Endothelial cell of umbilical vein (primary cell): ENCODE measurements around the gene PRKCQ. TPM values are rescaled to one million over a fixed set of nuclear protein-coding genes. Genes with fewer than 3 reads are reported as not detected.

ENCODE experiments used
- BruUV-seq: library from RNA; stranded (reverse); fragments of 400-500 nt; replicated peaks from 2 replicates; lab custom pipeline; 2021; lab: Mats Ljungman, UMichigan
- CTCF ChIA-PET: fragments of 300-600, 350-600 bp; sonication (Branson Sonifier 250); formaldehyde crosslinking; loops from one replicate; lab custom pipeline; 2021; ENCODE audit warnings: antibody characterized with exemption, inconsistent platforms; lab: Charles Lee
- POLR2A ChIA-PET: fragments of 300-600, 350-600 bp; sonication (Branson Sonifier 250); formaldehyde crosslinking; loops from one replicate; lab custom pipeline; 2021; ENCODE audit warnings: antibody characterized with exemption, inconsistent platforms; lab: Charles Lee
- DNase-seq: peaks from one replicate; pipeline ENCODE4 v3.0.0-alpha.2; 2011; ENCODE audit warnings: low read depth, low spot score
- FAIRE-seq: peaks from 2 replicates; lab custom pipeline; 2011; peaks lifted over from hg19 to GRCh38; lab: Jason Lieb, UNC
- H2AFZ ChIP-seq: 2 replicates; pipeline ENCODE4 v1.6.0; 2012; ENCODE audit warnings: low read depth, low read length, control low read depth, inconsistent platforms
- H3K27ac ChIP-seq: 2 replicates; pipeline ENCODE4 v1.5.1; 2011; ENCODE audit warnings: low read depth, mild to moderate bottlenecking, control low read depth, low read length, moderate library complexity; ENCODE audit not compliant: insufficient read depth
- H3K27me3 ChIP-seq, 2 experiments: 2 replicates each; pipeline versions ENCODE4 v1.6.0 to v1.6.1; 2011; ENCODE audit warnings: low read length in 2 of 2, mixed read lengths in 1 of 2; ENCODE audit not compliant: control insufficient read depth in 2 of 2, insufficient read depth in 2 of 2
- H3K36me3 ChIP-seq, 2 experiments: 2 replicates in 1 of 2; 3 replicates in 1 of 2; pipeline ENCODE4 v1.5.1; 2011; ENCODE audit warnings: low read length in 2 of 2, mild to moderate bottlenecking in 1 of 2, moderate library complexity in 1 of 2; ENCODE audit not compliant: control insufficient read depth in 2 of 2, insufficient read depth in 2 of 2; ENCODE audit errors: extremely low read depth in 1 of 2
- H3K4me1 ChIP-seq: 3 replicates; pipeline ENCODE4 v1.5.1; 2011; ENCODE audit warnings: mild to moderate bottlenecking, low read length; ENCODE audit not compliant: control insufficient read depth, insufficient read depth; ENCODE audit errors: extremely low read depth
- H3K4me2 ChIP-seq: 2 replicates; pipeline ENCODE4 v1.6.1; 2011; ENCODE audit warnings: low read length, control low read depth, mixed read lengths; ENCODE audit not compliant: insufficient read depth
- H3K4me3 ChIP-seq, 3 experiments: fragments of 200-600 bp in 1 of 3; sonication (generic), shearing (Covaris generic) in 1 of 3; replicated peaks in 1 of 3; 2 replicates each; pipeline ENCODE4 v1.5.1; 2011 to 2016; ENCODE audit warnings: control low read depth in 3 of 3, low read length in 3 of 3, mild to moderate bottlenecking in 2 of 3, inconsistent platforms in 1 of 3, low read depth in 1 of 3, moderate library complexity in 1 of 3; ENCODE audit not compliant: insufficient read depth in 1 of 3
- H3K79me2 ChIP-seq: 2 replicates; pipeline ENCODE4 v1.6.0; 2012; ENCODE audit warnings: low read length, inconsistent platforms; ENCODE audit not compliant: control insufficient read depth, insufficient read depth
- H3K9ac ChIP-seq: replicated peaks from 2 replicates; pipeline ENCODE3; 2011; ENCODE audit warnings: low read length, control low read depth; ENCODE audit not compliant: insufficient read depth; ENCODE audit errors: extremely low read depth
- H3K9me1 ChIP-seq: replicated peaks from 3 replicates; pipeline ENCODE4 v1.6.0; 2011; ENCODE audit warnings: mild to moderate bottlenecking, low read length; ENCODE audit not compliant: control insufficient read depth, insufficient read depth; ENCODE audit errors: extremely low read depth
- H3K9me3 ChIP-seq: replicated peaks from 2 replicates; pipeline ENCODE4 v1.5.1; 2012; ENCODE audit warnings: low read length, inconsistent platforms; ENCODE audit not compliant: control insufficient read depth, insufficient read depth
- H4K20me1 ChIP-seq: replicated peaks from 2 replicates; pipeline ENCODE3; 2011; ENCODE audit warnings: mild to moderate bottlenecking, low read length; ENCODE audit not compliant: control insufficient read depth, insufficient read depth; ENCODE audit errors: extremely low read depth
- CTCF ChIP-seq, 2 donors: IDR thresholded peaks; 1 replicate in 1 of 2; 2 replicates in 1 of 2; pipeline ENCODE4 v1.5.1; 2011; ENCODE audit warnings: low read length in 2 of 2, mild to moderate bottlenecking in 2 of 2, moderate library complexity in 2 of 2, control low read depth in 1 of 2, inconsistent platforms in 1 of 2, low read depth in 1 of 2; ENCODE audit not compliant: insufficient read depth in 1 of 2; ENCODE audit errors: extremely low read depth in 1 of 2
- EZH2 ChIP-seq: IDR thresholded peaks from 2 replicates; pipeline ENCODE4 v1.6.1; 2012; ENCODE audit warnings: borderline replicate concordance, low read depth, mild to moderate bottlenecking, moderate library complexity, low read length, inconsistent platforms; ENCODE audit not compliant: severe bottlenecking
- FOS ChIP-seq: IDR thresholded peaks from 2 replicates; pipeline ENCODE4 v1.6.1; 2011; ENCODE audit warnings: mild to moderate bottlenecking, low read length, moderate library complexity, borderline replicate concordance; ENCODE audit not compliant: insufficient read depth
- GATA2 ChIP-seq: IDR thresholded peaks from 2 replicates; pipeline ENCODE4 v1.7.0; 2011; ENCODE audit warnings: low read depth, mild to moderate bottlenecking, moderate library complexity, mixed read lengths, low read length; ENCODE audit not compliant: insufficient read length, insufficient read depth
- JUN ChIP-seq: IDR thresholded peaks from 2 replicates; pipeline ENCODE4 v1.6.1; 2011; ENCODE audit warnings: borderline replicate concordance, low read depth; ENCODE audit not compliant: insufficient read length, insufficient read depth
- MAX ChIP-seq: IDR thresholded peaks from 2 replicates; pipeline ENCODE4 v1.6.1; 2011; ENCODE audit not compliant: insufficient read depth, insufficient read length
- MYC ChIP-seq: IDR thresholded peaks from one replicate; pipeline ENCODE4 v1.6.1; 2011; ENCODE audit warnings: mild to moderate bottlenecking, low read depth, low read length
- POLR2A ChIP-seq: IDR thresholded peaks from 2 replicates; pipeline ENCODE4 v1.6.1; 2012; ENCODE audit warnings: low read depth, mild to moderate bottlenecking, control low read depth, low read length
- POLR2AphosphoS5 ChIP-seq: IDR thresholded peaks from 2 replicates; pipeline ENCODE4 v1.6.1; 2012; ENCODE audit warnings: low read depth, mild to moderate bottlenecking, control low read depth, low read length, moderate library complexity; ENCODE audit not compliant: insufficient read depth
- dilution Hi-C: fragments of 300-500 bp; cut with MboI; formaldehyde crosslinking; loops from one replicate; pipeline ENCODE4 v1.15.0; 2019; ENCODE audit warnings: low sequenced_read_pairs; ENCODE audit not compliant: extremely low pct_ligation_motif_present
- intact Hi-C: fragments of 100-400 bp; cut with micrococcal nuclease; formaldehyde crosslinking; loops from one replicate; pipeline ENCODE4 v1.10.0; 2022
- polyA plus RNA-seq, 4 experiments: library from polyadenylated mRNA; depleted of rRNA in 3 of 4; stranded (reverse) in 3 of 4; unstranded in 1 of 4; fragments of >200 nt; gene quantifications; 2 replicates each; pipeline versions ENCODE4 v1.2.1 to v1.2.3, GENCODE V29; 2011 to 2012; ENCODE audit warnings: missing spikeins in 1 of 4
- total RNA-seq: library from RNA; stranded (reverse); gene quantifications from 2 replicates; pipeline ENCODE4 v1.2.3, GENCODE V29; 2021

Gene PRKCQ
- total and polyA plus RNA-seq, 2 donors (not counting 3 experiments of a cell fraction or from before 2014, with no cell fraction given) = 0.32 to 0.55 TPM

GRCh38 chr10:6418613-6419216, 161.4 kb downstream of the PRKCQ start:
- dilution Hi-C loops = no loop called here

More at GRCh38 chr10:6418613-6419216, 161.4 kb downstream of the PRKCQ start:
- H3K4me3 ChIP-seq = no peak overlapping the region
- TF ChIP-seq CTCF (IDR thresholded peaks at IDR 0.05; ENCODE audit: extremely low read depth in 1 of 2, insufficient read depth in 1 of 2, low read depth in 1 of 2, low read length in 2 of 2) (no peak), JUN (no peak), GATA2 (no peak), MAX (no peak), POLR2A (no peak), EZH2 (no peak), POLR2AphosphoS5 (no peak), MYC (no peak), FOS (no peak)
- no peaks in the 10 kb centered on the region for H3K9me3 ChIP-seq
- no peak overlapping the region for H3K9ac ChIP-seq
- DNase-seq = no peak
- POLR2A ChIA-PET = no interaction called here
- no peaks in the 10 kb centered on the region for H3K4me1 ChIP-seq
- H4K20me1 ChIP-seq = no peaks in the 10 kb centered on the region
- peaks cover 5 to 6% of the 10 kb centered on the region in 2 experiments for H3K27me3 ChIP-seq
- no peak overlapping the region for H3K27ac ChIP-seq
- no peak for FAIRE-seq
- H3K9me1 ChIP-seq = no peaks in the 10 kb centered on the region
- no peak overlapping the region for H3K4me2 ChIP-seq
- intact Hi-C loops = loop anchor here (5.0 to 10.0 kb wide), 2 partner anchors 999 to 1266 kb away; no protein-coding TSS in a partner anchor
- no peaks in the 10 kb centered on the region for H3K36me3 ChIP-seq
- no TSS peak for BruUV-seq
- CTCF ChIA-PET = interaction anchor here (1.7 to 2.0 kb wide), 2 partner anchors 248 to 1268 kb away, joined by 10 to 23 read pairs; no protein-coding TSS in a partner anchor
- H3K79me2 ChIP-seq = no peaks in the 10 kb centered on the region
- H2AFZ ChIP-seq = no peak overlapping the region
